GM12878 (cell line): ENCODE results near the gene TAPBP. TPM values are rescaled to one million over a fixed set of nuclear protein-coding genes. Genes with fewer than 3 reads are reported as not detected.

Experiments
- ATAC-seq: fragments of 200-7000 bp; cut with Tn5 transposase; 3 replicates; pipeline ENCODE4 v1.9.1; 2020; ENCODE audit warnings: mild to moderate bottlenecking, moderate library complexity
- BruUV-seq: library from RNA; stranded (reverse); fragments of 400-500 nt; replicated peaks from 2 replicates; lab custom pipeline; 2021; lab: Mats Ljungman, UMichigan
- CTCF ChIA-PET: fragments of 300-600 bp; sonication (Branson Sonifier 250); formaldehyde crosslinking; extraction: SDS; loops from one replicate; lab custom pipeline; 2021; ENCODE audit warnings: inconsistent platforms; lab: Yijun Ruan, JAX
- POLR2A ChIA-PET: fragments of 350-600 bp; formaldehyde crosslinking; extraction: SDS; loops from one replicate; lab custom pipeline; 2021; ENCODE audit warnings: inconsistent platforms; lab: Charles Lee
- RAD21 ChIA-PET: fragments of 300-600 bp; sonication (Branson Sonifier 250); formaldehyde crosslinking; loops from one replicate; lab custom pipeline; 2023; ENCODE audit warnings: antibody characterized with exemption; ENCODE audit not compliant: unreplicated experiment; lab: Charles Lee
- SMC1A ChIA-PET: fragments of 300-600 bp; sonication (Branson Sonifier 250); formaldehyde crosslinking; loops from one replicate; lab custom pipeline; 2023; ENCODE audit not compliant: unreplicated experiment, uncharacterized antibody; lab: Charles Lee
- DNase-seq: peaks from one replicate; pipeline ENCODE4 v3.0.0-alpha.2; 2011; ENCODE audit warnings: low read depth, low spot score
- FAIRE-seq: peaks from 3 replicates; lab custom pipeline; 2011; peaks lifted over from hg19 to GRCh38; lab: Jason Lieb, UNC
- H2AFZ ChIP-seq: 2 replicates; pipeline ENCODE4 v1.6.0; 2011; ENCODE audit warnings: low read depth, low read length, control low read depth; ENCODE audit not compliant: control insufficient read depth
- H3K27ac ChIP-seq: 2 replicates; pipeline ENCODE4 v1.5.1; 2011; ENCODE audit warnings: control low read depth; ENCODE audit not compliant: control insufficient read depth, insufficient read depth
- H3K27me3 ChIP-seq, 2 experiments: replicated peaks in 1 of 2; 2 replicates each; pipeline versions ENCODE4 v1.6.0 to v1.6.1; 2011; ENCODE audit warnings: low read length in 1 of 2; ENCODE audit not compliant: control insufficient read depth in 2 of 2, insufficient read depth in 2 of 2
- H3K36me3 ChIP-seq, 2 experiments: 2 replicates each; pipeline ENCODE4 v1.5.1; 2011; ENCODE audit warnings: low read length in 1 of 2; ENCODE audit not compliant: control insufficient read depth in 2 of 2, insufficient read depth in 2 of 2
- H3K4me1 ChIP-seq: 2 replicates; pipeline ENCODE4 v1.6.1; 2011; ENCODE audit warnings: mild to moderate bottlenecking, low read length, moderate library complexity, mixed read lengths; ENCODE audit not compliant: control insufficient read depth, insufficient read depth
- H3K4me2 ChIP-seq: 2 replicates; pipeline ENCODE4 v1.6.0; 2011; ENCODE audit warnings: control low read depth; ENCODE audit not compliant: control insufficient read depth, insufficient read depth
- H3K4me3 ChIP-seq: fragments of 200-600 bp; sonication (generic); 2 replicates; pipeline ENCODE4 v1.5.1; 2016
- H3K79me2 ChIP-seq: 2 replicates; pipeline ENCODE4 v1.6.0; 2011; ENCODE audit warnings: low read length; ENCODE audit not compliant: control insufficient read depth, insufficient read depth
- H3K9ac ChIP-seq: 2 replicates; pipeline ENCODE4 v1.8.0; 2011; ENCODE audit warnings: low read length, control low read depth, mixed read lengths; ENCODE audit not compliant: control insufficient read depth, insufficient read depth
- H3K9me3 ChIP-seq: replicated peaks from 3 replicates; pipeline ENCODE4 v1.5.1; 2011; ENCODE audit warnings: mild to moderate bottlenecking, low read length; ENCODE audit not compliant: control insufficient read depth, insufficient read depth
- H4K20me1 ChIP-seq: 2 replicates; pipeline ENCODE4 v1.6.0; 2011; ENCODE audit not compliant: control insufficient read depth, insufficient read depth
- CBX3 ChIP-seq: fragments of 200-600 bp; sonication (generic); IDR thresholded peaks from 2 replicates; pipeline ENCODE4 v1.6.1; 2016; ENCODE audit warnings: low read depth, borderline replicate concordance
- CBX5 ChIP-seq: sonication (generic); IDR thresholded peaks from 2 replicates; pipeline ENCODE4 v1.6.1; 2016; ENCODE audit warnings: low read depth, moderate library complexity, mild to moderate bottlenecking, inconsistent platforms
- CHD2 ChIP-seq: IDR thresholded peaks from 2 replicates; pipeline ENCODE4 v1.6.1; 2011; ENCODE audit warnings: low read depth, low read length, improper control_type of control experiment, borderline replicate concordance
- FOS ChIP-seq: IDR thresholded peaks from 3 replicates; pipeline ENCODE4 v1.6.1; 2011; ENCODE audit warnings: borderline replicate concordance; ENCODE audit not compliant: insufficient read length; ENCODE audit errors: extremely low read depth
- NR2C1 ChIP-seq: fragments of 450-650 bp; IDR thresholded peaks from 2 replicates; pipeline ENCODE4 v1.6.1; 2017; ENCODE audit warnings: antibody characterized with exemption, mild to moderate bottlenecking, moderate library complexity
- REST ChIP-seq: IDR thresholded peaks from 2 replicates; pipeline ENCODE4 v1.6.1; 2012; ENCODE audit warnings: mild to moderate bottlenecking, low read depth, low read length
- RUNX3 ChIP-seq: IDR thresholded peaks from 2 replicates; pipeline ENCODE4 v1.6.1; 2012; ENCODE audit warnings: low read length, inconsistent platforms
- SPI1 ChIP-seq: IDR thresholded peaks from 2 replicates; pipeline ENCODE4 v1.6.1; 2011; ENCODE audit warnings: low read depth, mild to moderate bottlenecking, low read length, moderate library complexity, borderline replicate concordance; ENCODE audit not compliant: insufficient read depth
- ZNF384 ChIP-seq: IDR thresholded peaks from 2 replicates; pipeline ENCODE4 v1.6.1; 2012; ENCODE audit warnings: low read depth, mild to moderate bottlenecking, low read length, improper control_type of control experiment, borderline replicate concordance
- ZNF592 ChIP-seq: fragments of 450-650 bp; IDR thresholded peaks from 2 replicates; pipeline ENCODE4 v1.6.1; 2017; ENCODE audit warnings: mild to moderate bottlenecking, moderate library complexity
- WGBS: methylation state at CpG from one replicate; pipeline ENCODE4 v1.1.6; 2016; ENCODE audit warnings: low lambda C conversion rate; ENCODE audit not compliant: insufficient replicate concordance, insufficient coverage; ENCODE audit errors: missing lambda C conversion rate; 5-methylcytosine and 5-hydroxymethylcytosine counted together
- in situ Hi-C: fragments of 300-500 bp; cut with MboI; formaldehyde crosslinking; loops from 9 replicates; pipeline ENCODE4 v1.14.3; 2018; ENCODE audit warnings: mixed read lengths
- intact Hi-C: fragments of 100-400 bp; cut with micrococcal nuclease; formaldehyde crosslinking; loops from one replicate; pipeline ENCODE4 v1.14.2; 2022; ENCODE audit not compliant: unreplicated experiment
- polyA plus RNA-seq, 11 experiments: library from polyadenylated mRNA; depleted of rRNA in 4 of 11; unstranded in 6 of 11; stranded (reverse) in 5 of 11; fragments of >200 nt; fragmentation: Nextera tagmentation in 4 of 11; fragmentation: Illumina TruSeq in 1 of 11; extraction: Ambion mirVana in 4 of 11; extraction: Trizol in 1 of 11; gene quantifications; 1 replicate in 1 of 11; 2 replicates in 10 of 11; pipeline versions ENCODE4 v1.2.1 to v1.2.3, GENCODE V29; 2011 to 2016; ENCODE audit warnings: inconsistent platforms in 2 of 11, missing spikeins in 2 of 11, low read depth in 1 of 11
- total RNA-seq, 4 experiments: library from RNA; depleted of rRNA in 3 of 4; stranded (reverse); fragments of >200 nt in 3 of 4; fragmentation: Illumina TruSeq in 1 of 4; extraction: Trizol in 1 of 4; gene quantifications; 2 replicates each; pipeline versions ENCODE4 v1.2.1 to v1.2.3, GENCODE V29; 2013 to 2021

Gene TAPBP
- total and polyA plus RNA-seq, 10 of the 15 experiments (the other 5 are each of a cell fraction or from before 2014, with no cell fraction given), result 14.6 to 210 (median 78.1) TPM

DNA sequence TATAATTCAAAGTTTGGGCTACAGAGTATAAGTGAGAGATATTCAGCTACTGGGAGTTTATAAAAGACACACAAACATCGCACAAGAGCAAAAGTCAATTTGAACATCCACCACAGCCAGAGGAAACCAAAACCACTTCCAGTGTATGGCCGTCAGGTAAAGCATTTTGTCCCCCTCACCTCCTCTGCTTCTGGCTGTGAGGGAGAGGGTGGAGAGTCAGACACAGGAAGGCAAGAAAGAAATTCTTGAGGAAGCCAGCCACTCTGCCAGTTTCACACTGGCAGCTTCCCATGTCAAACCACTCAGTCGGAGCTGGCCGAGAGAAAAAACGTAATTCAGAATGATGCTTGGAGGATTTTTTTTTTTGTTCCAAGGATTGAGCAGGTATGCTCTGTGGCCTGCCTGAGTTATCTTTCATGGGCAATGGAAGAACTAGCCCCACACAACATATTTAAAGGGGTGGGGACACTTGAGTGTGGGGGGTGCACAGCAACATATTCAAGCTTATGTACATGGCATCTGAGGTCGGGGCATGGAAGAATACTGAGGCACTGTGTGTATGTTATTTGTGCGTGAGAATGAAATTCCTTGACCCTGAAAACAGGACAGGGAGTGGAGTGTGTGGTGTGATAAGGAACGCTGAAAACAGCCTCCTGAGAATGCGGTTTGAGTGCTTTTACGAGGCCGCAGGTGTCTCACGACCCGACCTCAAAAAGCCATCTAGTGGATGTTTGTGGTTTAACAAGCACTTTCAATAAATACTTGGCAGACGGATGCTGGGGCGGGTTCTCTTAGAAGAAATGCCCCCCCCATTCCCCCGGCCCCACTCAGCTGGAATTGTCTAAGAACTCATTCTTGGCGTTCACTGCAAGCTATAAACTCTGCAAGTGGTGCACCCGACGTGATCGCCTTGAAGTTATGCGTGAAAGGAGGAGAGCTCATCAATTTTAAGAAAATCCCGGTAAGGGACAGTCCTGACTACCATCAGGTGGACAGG lies 31.1 kb upstream of the TAPBP start (continued):
- TF ChIP-seq REST (no peak), CHD2 (no peak), FOS (no peak), CBX3 (no peak)

DNA sequence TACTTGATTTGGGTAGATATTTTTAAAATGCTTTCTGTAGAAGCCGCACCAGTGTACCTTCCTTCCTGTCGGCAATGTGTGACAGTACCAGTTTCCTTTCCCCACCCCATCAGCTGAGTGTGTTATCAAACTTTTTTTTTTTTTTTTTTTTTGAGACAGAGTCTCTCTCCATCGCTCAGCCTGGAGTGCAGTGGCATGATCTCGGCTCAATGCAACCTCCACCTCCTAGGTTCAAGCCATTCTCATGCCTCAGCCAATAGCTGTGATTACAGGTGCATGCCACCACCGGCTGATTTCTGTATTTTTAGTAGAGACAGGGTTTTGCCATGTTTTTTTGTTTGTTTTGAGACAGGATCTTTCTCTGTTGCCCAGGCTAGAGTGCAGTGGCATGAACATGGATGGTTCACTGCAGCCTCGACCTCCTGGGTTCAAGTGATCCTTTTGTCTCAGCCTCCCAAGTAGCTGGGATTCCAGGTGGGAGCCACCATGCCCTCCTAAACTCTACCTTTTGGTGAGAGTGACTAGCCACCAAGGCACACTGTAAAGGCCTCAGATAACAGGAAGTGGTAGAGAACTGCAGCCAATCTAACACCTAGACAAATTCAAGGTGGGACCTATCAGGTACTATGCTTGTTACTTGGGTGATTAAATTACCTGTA lies 30.2 kb upstream of the TAPBP start:
- WGBS, result 0% methylated on average over 5 of the region's 6 CpGs
- in situ Hi-C loops, result no loop called here
- H3K79me2 ChIP-seq, result no peaks in the 10 kb centered on the region
- H3K27ac ChIP-seq, result peak overlapping the region; percentile 81
- H3K36me3 ChIP-seq, result no peaks in the 10 kb centered on the region
- peak overlapping the region; percentile 78 for H3K4me2 ChIP-seq
- no peak overlapping the region for H3K9ac ChIP-seq
- FAIRE-seq (peak; percentile 41), ATAC-seq (peak; percentile 75), DNase-seq (no peak)
- peak overlapping the region; percentile 39; the same call in 1 of the 2 replicates for H3K4me3 ChIP-seq
- ChIA-PET POLR2A (interaction anchor here (0.6 to 2.0 kb wide), 10 partner anchors 19 to 488 kb away, joined by 3 to 12 read pairs (median 4); partner anchors contain the start of genes B3GALT4, TAPBP and ZBTB22), CTCF (interaction anchor here (0.6 to 3.9 kb wide), 22 partner anchors 10 to 1189 kb away, joined by 3 to 25 read pairs (median 5); partner anchors contain the start of genes B3GALT4, PFDN6, RGL2 and TAPBP), SMC1A (interaction anchor here (0.8 to 3.3 kb wide), 10 partner anchors 9 to 224 kb away, joined by 3 to 17 read pairs (median 4); partner anchors contain the start of genes B3GALT4, RPS18, VPS52 and ZBTB22), RAD21 (interaction anchor here (0.9 to 2.7 kb wide), 10 partner anchors 8 to 95 kb away, joined by 3 to 22 read pairs (median 9); partner anchors contain the start of genes B3GALT4, PFDN6, RPS18 and TAPBP)
- no peaks in the 10 kb centered on the region for H3K27me3 ChIP-seq
- no peaks in the 10 kb centered on the region for H4K20me1 ChIP-seq
- H3K9me3 ChIP-seq, result no peaks in the 10 kb centered on the region
- peak overlapping the region; percentile 68 for H2AFZ ChIP-seq
- no TSS peak for BruUV-seq
- intact Hi-C loops, result loop anchor here (2.0 kb wide), 1 partner anchor 67 kb away; the partner anchor contains the start of gene B3GALT4
- H3K4me1 ChIP-seq, result peaks cover 15% of the 10 kb centered on the region
- no peak for TF ChIP-seq ZNF592
- no peak for TF ChIP-seq CBX5
- no peak for TF ChIP-seq NR2C1
- TF ChIP-seq ZNF384, result peak; percentile 75
- TF ChIP-seq SPI1, result peak; percentile 52; the same call in 1 of the 2 replicates
- peak; percentile 44; the same call in 1 of the 2 replicates for TF ChIP-seq RUNX3
